ENCODE measurements around the gene PPM1A.

PPM1A gene

DNA sequence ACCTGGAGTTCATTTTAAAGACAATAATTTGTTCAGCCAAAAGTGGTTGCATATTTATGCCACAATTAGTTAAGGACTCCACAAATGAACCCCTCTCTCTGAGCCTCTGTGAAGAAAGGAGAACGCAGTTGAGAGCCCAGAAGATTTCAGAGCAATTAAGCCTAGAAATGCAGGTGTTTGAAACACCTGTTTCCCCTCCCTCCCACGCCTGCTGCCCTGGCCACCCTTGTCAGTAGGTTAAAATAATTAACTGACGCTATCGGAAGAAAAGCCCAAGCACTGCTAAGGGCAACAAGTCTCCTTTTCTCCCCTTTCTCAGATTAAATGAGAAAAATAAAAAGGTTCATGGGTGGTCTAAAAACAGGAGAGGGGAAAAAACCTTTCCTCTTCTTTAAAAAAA, 99.2 kb downstream of the PPM1A start:
- no peak overlapping the region for H2BK5ac ChIP-seq (ENCODE audit: low read length)
- H3K4me1 ChIP-seq (ENCODE audit: control insufficient read depth, low read depth, low read length): no peaks in the 10 kb centered on the region
- H3K18ac ChIP-seq (ENCODE audit: low read length): no peak overlapping the region
- no peak overlapping the region for H3K23ac ChIP-seq (ENCODE audit: low read length)
- no peak overlapping the region for H2BK120ac ChIP-seq (ENCODE audit: low read depth, low read length)
- H3K79me2 ChIP-seq (ENCODE audit: control insufficient read depth, insufficient read depth, low read length): no peaks in the 10 kb centered on the region
- no peaks in the 10 kb centered on the region for H3K27me3 ChIP-seq (ENCODE audit: insufficient read depth, low read length, poor library complexity)
- DNase-seq: no peak
- no peak overlapping the region for H3K56ac ChIP-seq (ENCODE audit: low read length)
- no peaks in the 10 kb centered on the region for H3K36me3 ChIP-seq (ENCODE audit: control insufficient read depth, insufficient read depth, low read length)
- no peak overlapping the region for H3K4ac ChIP-seq (ENCODE audit: low read depth, low read length)
- H4K5ac ChIP-seq (ENCODE audit: low read length): no peak overlapping the region
- H3K79me1 ChIP-seq (ENCODE audit: low read length): no peaks in the 10 kb centered on the region
- H3K9ac ChIP-seq (ENCODE audit: low read length): no peak overlapping the region
- H3K27ac ChIP-seq (ENCODE audit: low read depth, low read length): no peak overlapping the region
- no peak overlapping the region for H4K8ac ChIP-seq (ENCODE audit: low read depth, low read length)
- no peak overlapping the region for H2AK5ac ChIP-seq (ENCODE audit: low read length)
- H2BK15ac ChIP-seq (replicated peaks; ENCODE audit: low read depth): no peak overlapping the region
- H3K4me2 ChIP-seq (ENCODE audit: low read length): no peak overlapping the region
- no CpG with 5 or more reads among the region's 4 CpGs for WGBS (ENCODE audit: extremely low coverage, insufficient coverage, low lambda C conversion rate)
- no peak overlapping the region for H3K4me3 ChIP-seq (ENCODE audit: low read length)

Measured in mesendoderm (in vitro differentiated cells).